KG1 (cell line): ENCODE results near the gene PHLDA3.

ENCODE experiments used
- DNase-seq: peaks from one replicate; lab custom pipeline; 2025; lab: John Stamatoyannopoulos, UW

The PHLDA3 gene

GRCh38 chr1:201461645-201462441 is 7.1 kb downstream of the PHLDA3 start:
- no peak for DNase-seq

- DNase-seq, result no peak
Observed at GRCh38 chr1:201460814-201461644, 8.0 kb downstream of the PHLDA3 start.

- DNase-seq, result no peak
Observed at GRCh38 chr1:201459775-201460174, 9.2 kb downstream of the PHLDA3 start.

- DNase-seq, result no peak
Observed at GRCh38 chr1:201459052-201459451, 9.9 kb downstream of the PHLDA3 start.

- DNase-seq, result no peak
Observed at GRCh38 chr1:201457508-201457960, 11.5 kb downstream of the PHLDA3 start.

GRCh38 chr1:201456499-201457309 is 12.3 kb downstream of the PHLDA3 start:
- no peak for DNase-seq

- no peak for DNase-seq
Observed at GRCh38 chr1:201455098-201455497, 13.9 kb downstream of the PHLDA3 start.

- no peak for DNase-seq
Observed at GRCh38 chr1:201454608-201455007, 14.4 kb downstream of the PHLDA3 start.

GRCh38 chr1:201452866-201453265 is 16.1 kb downstream of the PHLDA3 start:
- DNase-seq, result no peak

GRCh38 chr1:201450721-201451291 is 18.2 kb downstream of the PHLDA3 start:
- DNase-seq, result no peak

- DNase-seq, result no peak
Observed at GRCh38 chr1:201448990-201449389, 20.0 kb downstream of the PHLDA3 start.

- DNase-seq, result no peak
Observed at GRCh38 chr1:201447903-201448871, 20.8 kb downstream of the PHLDA3 start.

- DNase-seq, result no peak
Observed at GRCh38 chr1:201445310-201445709, 23.7 kb downstream of the PHLDA3 start.

- no peak for DNase-seq
Observed at GRCh38 chr1:201444792-201445191, 24.2 kb downstream of the PHLDA3 start.

GRCh38 chr1:201443747-201444146 is 25.2 kb downstream of the PHLDA3 start:
- no peak for DNase-seq

GRCh38 chr1:201436969-201437368 is 32.0 kb downstream of the PHLDA3 start:
- no peak for DNase-seq

- DNase-seq, result no peak
Observed at GRCh38 chr1:201436393-201436792, 32.6 kb downstream of the PHLDA3 start.

- DNase-seq, result no peak
Observed at GRCh38 chr1:201434266-201434665, 34.7 kb downstream of the PHLDA3 start.

- DNase-seq, result no peak
Observed at GRCh38 chr1:201433609-201434008, 35.4 kb downstream of the PHLDA3 start.

GRCh38 chr1:201430776-201431175 is 38.2 kb downstream of the PHLDA3 start:
- DNase-seq, result no peak
